ENCODE results near the gene FADS3. TPM values are rescaled to one million over a fixed set of nuclear protein-coding genes. Genes with fewer than 3 reads are reported as not detected.

Gene FADS3
- total RNA-seq, 1 donor, result 35.9 TPM

DNA sequence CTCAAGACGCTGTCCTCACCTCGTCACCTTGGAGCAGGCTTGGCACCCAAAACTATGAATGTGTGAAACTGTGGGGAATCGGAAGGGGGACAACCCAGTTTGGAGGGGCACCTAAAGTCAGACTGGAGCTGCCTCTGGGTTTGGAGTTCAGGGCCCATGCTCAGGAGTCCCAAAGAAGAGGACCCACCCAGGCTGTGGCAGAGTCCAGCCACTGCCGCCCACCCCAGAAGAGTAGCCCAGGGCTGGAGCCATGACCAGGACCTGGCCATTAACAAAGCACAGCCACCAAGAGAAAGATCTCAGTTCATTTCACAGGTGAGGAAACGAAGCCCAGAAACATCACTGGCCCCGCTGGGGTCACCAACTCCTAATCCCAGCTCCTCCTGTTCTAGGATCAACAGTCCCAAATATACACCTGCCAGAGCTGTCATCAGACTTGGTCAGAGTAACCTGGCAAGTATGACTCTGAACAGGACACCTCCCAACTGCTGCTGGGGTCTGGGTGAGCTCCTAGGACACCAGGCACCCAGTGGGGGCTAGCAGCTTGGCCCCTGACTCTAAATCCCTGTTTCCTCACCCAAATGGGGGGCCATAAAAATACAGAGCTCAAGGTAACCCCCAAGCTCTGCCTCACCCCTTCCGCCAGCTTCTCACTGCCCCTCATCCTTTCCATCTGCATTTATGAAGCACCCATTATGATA, 23.3 kb upstream of the FADS3 start:
- TF ChIP-seq CTCF (IDR thresholded peaks at IDR 0.05; ENCODE audit: insufficient read depth, low read length), result no peak
- no peak for DNase-seq (ENCODE audit: low read depth)
- H3K4me3 ChIP-seq (ENCODE audit: low read depth, low read length), result peak overlapping the region; percentile 9

DNA sequence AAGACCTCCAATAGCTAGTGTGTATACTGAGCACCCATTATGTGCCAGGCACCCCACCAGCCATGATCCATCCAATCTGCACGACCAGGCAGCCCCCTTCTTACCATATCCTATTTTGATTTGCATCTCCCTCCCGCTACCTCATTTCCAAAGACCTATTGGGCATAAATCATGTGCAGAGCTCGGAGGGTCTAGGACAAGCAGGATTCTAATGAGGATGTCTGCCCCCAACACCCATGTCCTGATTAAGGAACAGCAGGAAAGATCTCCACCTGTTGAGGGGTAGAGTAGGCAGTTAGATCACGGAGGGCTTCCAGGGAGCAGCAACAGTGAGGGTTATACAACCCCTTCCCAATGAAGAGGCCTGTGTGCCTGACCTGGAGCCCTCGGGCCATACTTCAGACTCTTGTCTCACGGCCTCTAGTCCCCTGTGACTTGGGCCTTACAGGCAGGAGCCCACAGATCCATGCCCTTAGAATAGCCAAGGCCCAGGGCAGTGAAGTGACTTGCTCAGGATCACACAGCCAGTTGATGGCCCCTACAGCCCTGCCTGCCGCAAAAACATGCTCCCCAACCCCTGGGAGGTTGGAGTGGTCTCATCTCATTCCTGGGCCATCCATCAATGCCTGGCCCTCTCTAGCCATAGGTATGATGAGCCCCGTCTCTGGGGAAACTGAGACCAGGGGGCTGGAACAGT, 22.5 kb upstream of the FADS3 start:
- H3K4me3 ChIP-seq (ENCODE audit: low read depth, low read length), result no peak overlapping the region
- no peak for TF ChIP-seq CTCF (IDR thresholded peaks at IDR 0.05; ENCODE audit: insufficient read depth, low read length)
- no peak for DNase-seq (ENCODE audit: low read depth)

GRCh38 chr11:61912991-61913698, 21.8 kb upstream of the FADS3 start:
- no peak for TF ChIP-seq CTCF (IDR thresholded peaks at IDR 0.05; ENCODE audit: insufficient read depth, low read length)
- no peak overlapping the region for H3K4me3 ChIP-seq (ENCODE audit: low read depth, low read length)
- no peak for DNase-seq (ENCODE audit: low read depth)

DNA sequence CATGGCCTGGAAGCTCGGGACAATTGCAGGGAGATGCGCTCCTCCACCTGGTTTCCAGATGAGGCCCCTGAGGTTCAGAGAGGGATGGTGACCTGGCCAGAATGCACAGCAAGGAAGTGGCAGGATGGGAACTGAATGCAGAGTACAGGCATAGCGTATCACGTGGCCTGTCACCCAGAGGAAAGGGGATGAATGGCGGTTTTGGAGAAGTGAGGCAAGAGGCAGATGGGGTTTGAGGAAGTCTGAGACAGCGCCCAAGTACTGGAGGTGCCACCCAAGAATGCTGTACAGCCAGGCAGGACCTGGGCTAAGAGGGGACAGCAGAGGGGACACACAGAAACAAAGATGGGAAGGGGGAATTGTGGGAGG, 21.2 kb upstream of the FADS3 start:
- TF ChIP-seq CTCF (IDR thresholded peaks at IDR 0.05; ENCODE audit: insufficient read depth, low read length), result no peak
- H3K4me3 ChIP-seq (ENCODE audit: low read depth, low read length), result no peak overlapping the region
- DNase-seq (ENCODE audit: low read depth), result no peak

DNA sequence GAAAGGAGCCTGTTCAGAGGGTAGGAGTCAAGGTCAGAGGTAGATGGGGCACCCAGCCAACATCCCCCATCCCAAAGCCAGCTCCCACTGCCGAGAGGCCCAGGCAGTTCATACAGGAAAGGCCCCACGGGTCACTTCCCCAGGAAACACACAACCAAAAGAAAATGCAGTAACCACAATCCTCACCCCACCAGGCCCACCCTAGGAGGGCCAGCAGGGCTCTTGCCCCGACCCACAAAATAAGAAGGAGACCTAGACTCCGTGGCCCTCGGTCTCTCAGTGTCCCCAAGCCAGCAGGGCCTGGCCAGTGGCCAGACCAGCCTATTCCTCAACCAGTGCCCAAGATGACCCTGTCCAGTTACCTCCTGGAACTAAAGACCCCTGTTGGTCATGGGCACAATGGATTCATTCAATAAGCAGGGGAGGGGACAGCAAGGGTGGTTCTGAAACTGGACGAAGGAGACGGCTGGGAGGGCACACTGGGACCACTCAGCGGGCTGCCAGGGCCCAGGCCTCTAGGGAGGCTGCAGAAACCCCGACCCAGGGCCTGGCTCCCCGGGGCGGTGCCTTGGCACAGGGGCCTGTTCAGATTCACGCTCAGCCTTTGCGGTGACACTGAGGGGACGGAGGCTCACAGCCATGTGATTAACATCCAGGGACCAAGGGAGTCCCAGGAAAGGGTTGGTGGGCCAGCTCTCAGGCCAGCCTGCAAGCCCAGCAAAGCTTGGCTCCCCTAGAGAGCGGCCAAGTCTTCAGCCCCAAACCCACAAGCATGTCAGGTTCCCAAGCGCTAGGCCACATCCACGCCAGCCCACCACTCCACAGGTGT, 20.6 kb upstream of the FADS3 start:
- no peak overlapping the region for H3K4me3 ChIP-seq (ENCODE audit: low read depth, low read length)
- TF ChIP-seq CTCF (IDR thresholded peaks at IDR 0.05; ENCODE audit: insufficient read depth, low read length), result no peak
- no peak for DNase-seq (ENCODE audit: low read depth)

GRCh38 chr11:61911128-61911700, 19.9 kb upstream of the FADS3 start:
- TF ChIP-seq CTCF (IDR thresholded peaks at IDR 0.05; ENCODE audit: insufficient read depth, low read length), result no peak
- no peak for DNase-seq (ENCODE audit: low read depth)
- H3K4me3 ChIP-seq (ENCODE audit: low read depth, low read length), result no peak overlapping the region

Data from fibroblast of the aortic adventitia (primary cell).